SU-DHL-6 (cell line): ENCODE measurements around the gene MYBPC3.

Source experiments
- EZH2phosphoT487 ChIP-seq: fragments of 200-600 bp; sonication (generic), shearing (Covaris generic); conservative IDR thresholded peaks from 2 replicates; pipeline ENCODE4 v1.6.1; 2018; ENCODE audit warnings: mild to moderate bottlenecking, antibody characterized with exemption, low read length, moderate library complexity, mixed read lengths
- TF ChIP-seq, protein P1 (sequence below): fragments of 200-600 bp; sonication (generic); IDR thresholded peaks from one replicate; pipeline ENCODE4 v1.5.1; 2017; ENCODE audit warnings: antibody characterized with exemption, mild to moderate bottlenecking, low read length, moderate library complexity; ENCODE audit not compliant: insufficient read depth, poor library complexity, severe bottlenecking

DNA sequence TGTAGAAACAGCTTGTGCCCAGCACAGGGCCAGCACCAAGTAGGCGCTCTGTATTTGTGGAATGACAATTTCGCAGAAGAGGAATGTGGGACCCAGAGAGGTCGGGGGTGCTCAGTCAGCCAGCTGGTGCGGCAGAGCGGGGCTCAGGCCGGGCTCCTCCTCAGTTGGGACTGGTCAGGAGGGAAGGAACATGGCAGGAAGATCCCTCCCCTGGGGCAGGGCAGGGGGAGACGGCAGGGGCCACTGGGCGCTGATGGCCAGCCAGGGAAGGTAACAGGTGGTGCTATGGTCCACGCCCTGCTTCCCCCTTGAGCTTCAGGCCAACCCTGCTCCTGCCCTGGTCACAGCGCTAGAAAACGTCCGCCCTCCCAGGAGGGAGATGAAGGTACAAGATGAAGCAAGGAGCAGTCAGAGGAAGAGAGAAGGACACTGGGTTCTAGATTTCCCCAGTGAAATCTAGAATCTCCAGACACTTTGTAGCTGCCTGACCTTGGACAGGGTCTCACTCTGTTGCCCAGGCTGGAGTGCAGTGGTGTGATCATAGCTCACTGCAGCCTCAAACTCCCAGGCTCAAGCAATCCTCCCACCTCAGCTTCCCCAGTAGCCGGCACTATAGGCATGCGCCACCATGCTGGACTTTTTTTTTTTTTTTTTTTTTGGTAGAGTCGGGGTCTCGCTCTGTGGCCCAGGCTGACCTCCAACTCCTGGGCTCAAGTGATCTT lies 39.4 kb upstream of the MYBPC3 start:
- TF ChIP-seq, protein P1, sequence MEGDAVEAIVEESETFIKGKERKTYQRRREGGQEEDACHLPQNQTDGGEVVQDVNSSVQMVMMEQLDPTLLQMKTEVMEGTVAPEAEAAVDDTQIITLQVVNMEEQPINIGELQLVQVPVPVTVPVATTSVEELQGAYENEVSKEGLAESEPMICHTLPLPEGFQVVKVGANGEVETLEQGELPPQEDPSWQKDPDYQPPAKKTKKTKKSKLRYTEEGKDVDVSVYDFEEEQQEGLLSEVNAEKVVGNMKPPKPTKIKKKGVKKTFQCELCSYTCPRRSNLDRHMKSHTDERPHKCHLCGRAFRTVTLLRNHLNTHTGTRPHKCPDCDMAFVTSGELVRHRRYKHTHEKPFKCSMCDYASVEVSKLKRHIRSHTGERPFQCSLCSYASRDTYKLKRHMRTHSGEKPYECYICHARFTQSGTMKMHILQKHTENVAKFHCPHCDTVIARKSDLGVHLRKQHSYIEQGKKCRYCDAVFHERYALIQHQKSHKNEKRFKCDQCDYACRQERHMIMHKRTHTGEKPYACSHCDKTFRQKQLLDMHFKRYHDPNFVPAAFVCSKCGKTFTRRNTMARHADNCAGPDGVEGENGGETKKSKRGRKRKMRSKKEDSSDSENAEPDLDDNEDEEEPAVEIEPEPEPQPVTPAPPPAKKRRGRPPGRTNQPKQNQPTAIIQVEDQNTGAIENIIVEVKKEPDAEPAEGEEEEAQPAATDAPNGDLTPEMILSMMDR = no peak
- no peak for TF ChIP-seq EZH2phosphoT487
